Measurements from ENCODE around the gene HK1.

Gene HK1

GRCh38 chr10:69408318-69409175 lies 130.3 kb downstream of the HK1 start:
- peak; percentile 65 for DNase-seq

GRCh38 chr10:69409176-69409495 lies 130.8 kb downstream of the HK1 start:
- DNase-seq, result no peak

GRCh38 chr10:69409968-69410367 lies 131.7 kb downstream of the HK1 start:
- no peak for DNase-seq

GRCh38 chr10:69410487-69410886 lies 132.2 kb downstream of the HK1 start:
- no peak for DNase-seq

GRCh38 chr10:69411476-69411875 lies 133.2 kb downstream of the HK1 start:
- DNase-seq, result no peak

- no peak for DNase-seq
These were observed 134.0 kb downstream of the HK1 start for GRCh38 chr10:69412232-69412790.

- peak; percentile 39 for DNase-seq
These were observed 135.0 kb downstream of the HK1 start for GRCh38 chr10:69413221-69413865.

- no peak for DNase-seq
These were observed 136.0 kb downstream of the HK1 start for GRCh38 chr10:69414036-69415018.

GRCh38 chr10:69415049-69415448 lies 136.8 kb downstream of the HK1 start:
- DNase-seq, result no peak

GRCh38 chr10:69415951-69416350 lies 137.7 kb downstream of the HK1 start:
- peak; percentile 39 for DNase-seq

- DNase-seq, result no peak
These were observed 138.4 kb downstream of the HK1 start, which contains the start of gene TACR2 for GRCh38 chr10:69416695-69417094. Gene TACR2, minus strand, starts transcription at chr10:69416918. Its CDS starts 595 bp downstream, at chr10:69416323.

GRCh38 chr10:69417542-69417941 lies 139.2 kb downstream of the HK1 start:
- DNase-seq, result no peak

- no peak for DNase-seq
These were observed 139.9 kb downstream of the HK1 start for GRCh38 chr10:69418052-69418752.

- no peak for DNase-seq
These were observed 140.9 kb downstream of the HK1 start for GRCh38 chr10:69419096-69419743.

- no peak for DNase-seq
These were observed 141.4 kb downstream of the HK1 start for GRCh38 chr10:69419744-69420126.

GRCh38 chr10:69421611-69422308 lies 143.5 kb downstream of the HK1 start:
- DNase-seq, result no peak

- DNase-seq, result no peak
These were observed 144.4 kb downstream of the HK1 start for GRCh38 chr10:69422676-69423075.

- no peak for DNase-seq
These were observed 146.7 kb downstream of the HK1 start for GRCh38 chr10:69425041-69425440.

GRCh38 chr10:69425511-69426298 lies 147.4 kb downstream of the HK1 start:
- no peak for DNase-seq

GRCh38 chr10:69426376-69426727 lies 148.1 kb downstream of the HK1 start:
- DNase-seq, result no peak

Measured in NCI-H446 treated with DMSO at 0.1 percent for 48 hours (cell line).